ENCODE measurements around the gene SHISA9.

The SHISA9 gene

DNA sequence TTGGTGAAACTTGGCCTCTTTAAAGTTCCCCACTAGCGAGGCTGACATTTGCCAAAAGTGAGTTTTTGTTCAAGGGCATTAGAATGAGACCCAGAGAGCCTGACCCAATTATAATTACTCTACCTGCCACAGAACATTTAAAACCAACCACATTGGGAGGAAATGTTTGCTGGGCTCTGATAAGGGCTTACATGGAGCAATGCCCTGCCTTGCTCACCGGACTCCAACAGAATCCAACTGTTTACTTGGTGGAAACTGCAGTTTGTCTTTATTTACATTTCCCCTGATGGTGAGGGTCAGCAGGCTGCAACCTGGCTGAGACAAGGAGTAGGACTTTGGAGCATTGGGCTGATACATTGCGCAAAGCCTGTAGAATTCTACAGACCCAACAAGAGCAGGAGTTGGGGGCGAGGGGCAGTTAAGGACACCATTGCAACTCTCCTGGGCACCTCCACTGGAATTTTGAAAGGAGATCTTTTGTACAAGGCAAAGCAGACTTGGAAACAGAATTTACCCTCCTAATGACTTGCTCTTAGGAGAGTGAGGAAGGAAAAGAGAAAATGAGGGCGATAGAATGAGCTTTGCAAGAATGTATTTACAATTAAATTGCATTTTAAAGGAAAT is 368.6 kb downstream of the SHISA9 start:
- ATAC-seq, result no peak
- DNase-seq, result no peak

DNA sequence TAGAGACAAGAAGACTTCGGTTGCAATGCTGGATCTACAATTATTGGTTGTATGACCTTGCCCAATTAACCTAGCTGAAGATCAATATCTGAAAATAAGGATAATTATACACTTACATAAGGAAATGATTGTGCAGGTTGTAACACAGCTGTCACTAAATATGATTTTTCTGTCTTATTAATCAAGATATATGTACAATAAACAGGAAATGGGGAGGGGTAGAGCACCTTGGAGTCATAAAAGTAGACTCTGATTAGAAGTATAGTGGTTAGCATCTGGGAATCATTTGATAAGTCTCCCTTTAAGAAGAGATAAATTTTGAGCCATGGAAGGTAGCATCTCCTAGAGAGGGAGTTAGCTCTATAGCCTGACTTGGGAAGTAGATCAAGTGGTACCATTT is 369.2 kb downstream of the SHISA9 start:
- ATAC-seq, result no peak
- no peak for DNase-seq

DNA sequence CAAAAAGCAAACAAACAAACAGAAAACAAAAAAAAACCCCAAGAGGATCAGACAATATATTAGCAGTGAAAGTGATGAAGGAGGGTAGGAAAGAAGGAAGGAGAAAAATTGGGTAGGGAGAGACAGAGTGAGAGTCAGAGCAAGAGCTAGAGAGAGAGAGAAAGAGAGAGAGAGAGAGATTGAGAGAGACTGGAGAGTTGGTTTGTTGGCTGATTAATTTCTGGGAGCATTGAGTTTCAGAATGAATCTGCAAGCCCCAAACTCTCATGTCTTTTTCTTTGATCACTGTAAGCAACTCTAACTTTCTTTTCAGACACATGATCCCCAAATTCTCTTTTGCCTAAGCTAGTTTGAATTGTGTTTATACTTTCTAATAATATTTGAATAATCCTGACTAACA is 388.1 kb downstream of the SHISA9 start:
- DNase-seq (no peak), ATAC-seq (no peak)

All from stimulated activated naive CD8-positive, alpha-beta T cell treated with anti-CD3 and anti-CD28 coated beads, Interleukin-15, Interleukin-2, amounts not matched to agents 100 U/mL and 50 U/mL, for 24 hours (primary cell).